ENCODE data around the gene C5orf63. TPM values are rescaled to one million over a fixed set of nuclear protein-coding genes. Genes with fewer than 3 reads are reported as not detected.

The C5orf63 gene
- total and polyA plus RNA-seq, 10 of the 15 experiments (the other 5 are each of a cell fraction or from before 2014, with no cell fraction given), result 8.7 to 54.3 (median 11.9) TPM

GRCh38 chr5:127089191-127089590 lies 15.9 kb upstream of the C5orf63 start:
- no peaks in the 10 kb centered on the region for H4K20me1 ChIP-seq (ENCODE audit: control insufficient read depth, insufficient read depth)
- DNase-seq (ENCODE audit: low read depth, low spot score), result no peak
- no peak overlapping the region for H3K4me3 ChIP-seq
- H3K9ac ChIP-seq (ENCODE audit: control insufficient read depth, insufficient read depth, low read length), result no peak overlapping the region
- ChIA-PET POLR2A (no interaction called here), CTCF (no interaction called here), RAD21 (ENCODE audit: unreplicated experiment) (no interaction called here), SMC1A (ENCODE audit: uncharacterized antibody, unreplicated experiment) (interaction anchor here (1.5 kb wide), 1 partner anchor 11 kb away, joined by 4 read pairs; no protein-coding TSS in a partner anchor)
- ATAC-seq, result no peak
- H3K36me3 ChIP-seq (ENCODE audit: control insufficient read depth in 2 of 2, insufficient read depth in 2 of 2, low read length in 1 of 2), result no peaks in the 10 kb centered on the region
- intact Hi-C loops (cut with micrococcal nuclease; ENCODE audit: unreplicated experiment), result no loop called here
- H3K9me3 ChIP-seq (replicated peaks; ENCODE audit: control insufficient read depth, insufficient read depth, low read length), result no peaks in the 10 kb centered on the region
- H3K4me1 ChIP-seq (ENCODE audit: control insufficient read depth, insufficient read depth, low read length), result no peaks in the 10 kb centered on the region
- in situ Hi-C loops (cut with MboI), result no loop called here
- no peak overlapping the region for H3K27ac ChIP-seq (ENCODE audit: control insufficient read depth, insufficient read depth)
- no TSS peak for BruUV-seq (replicated peaks)
- FAIRE-seq, result no peak
- no peak overlapping the region for H3K4me2 ChIP-seq (ENCODE audit: control insufficient read depth, insufficient read depth)
- no peak overlapping the region for H2AFZ ChIP-seq (ENCODE audit: control insufficient read depth, low read depth, low read length)
- no peaks in the 10 kb centered on the region for H3K79me2 ChIP-seq (ENCODE audit: control insufficient read depth, insufficient read depth, low read length)
- no peaks in the 10 kb centered on the region for H3K27me3 ChIP-seq (replicated peaks in 1 of 2; ENCODE audit: control insufficient read depth in 2 of 2, insufficient read depth in 2 of 2, low read length in 1 of 2)
- TF ChIP-seq ZNF207 (IDR thresholded peaks at IDR 0.05; ENCODE audit: borderline replicate concordance) (no peak), NFIC (IDR thresholded peaks at IDR 0.05; ENCODE audit: low read depth, low read length) (no peak), YBX1 (IDR thresholded peaks at IDR 0.05) (no peak), ZBTB33 (IDR thresholded peaks at IDR 0.05) (no peak), PKNOX1 (IDR thresholded peaks at IDR 0.05) (no peak), HSF1 (IDR thresholded peaks at IDR 0.05; ENCODE audit: low read depth, low read length) (no peak), FOXM1 (IDR thresholded peaks at IDR 0.05; ENCODE audit: low read depth, low read length) (no peak), SREBF1 (IDR thresholded peaks at IDR 0.05; ENCODE audit: low read length) (no peak), TCF3 (IDR thresholded peaks at IDR 0.05; ENCODE audit: borderline replicate concordance, insufficient read depth, low read depth, low read length) (no peak), ETV6 (conservative IDR thresholded peaks at IDR 0.05 in 1 of 2, IDR thresholded peaks at IDR 0.05 in 1 of 2; ENCODE audit: borderline replicate concordance in 1 of 2, low read depth in 1 of 2) (no peak), CBFB (IDR thresholded peaks at IDR 0.05; ENCODE audit: low read depth) (no peak), GATAD2B (conservative IDR thresholded peaks at IDR 0.05; ENCODE audit: low read depth) (no peak), ZNF384 (IDR thresholded peaks at IDR 0.05; ENCODE audit: borderline replicate concordance, low read depth, low read length) (no peak), STAT3 (IDR thresholded peaks at IDR 0.05; ENCODE audit: low read depth, low read length) (no peak), ZSCAN29 (IDR thresholded peaks at IDR 0.05) (no peak), PRDM15 (CRISPR knock-in tag; IDR thresholded peaks at IDR 0.05) (no peak), KAT2A (conservative IDR thresholded peaks at IDR 0.05; ENCODE audit: control insufficient read depth, low read depth, low read length) (no peak), POLR2AphosphoS2 (IDR thresholded peaks at IDR 0.05; ENCODE audit: low read depth, low read length) (no peak), ATF7 (IDR thresholded peaks at IDR 0.05; ENCODE audit: low read depth) (no peak)

Data from GM12878 (cell line).